Endothelial cell of umbilical vein (primary cell): ENCODE measurements around the gene RPS16. TPM values are rescaled to one million over a fixed set of nuclear protein-coding genes. Genes with fewer than 3 reads are reported as not detected.

ENCODE experiments used
- BruUV-seq: library from RNA; stranded (reverse); fragments of 400-500 nt; replicated peaks from 2 replicates; lab custom pipeline; 2021; lab: Mats Ljungman, UMichigan
- CTCF ChIA-PET: fragments of 300-600, 350-600 bp; sonication (Branson Sonifier 250); formaldehyde crosslinking; loops from one replicate; lab custom pipeline; 2021; ENCODE audit warnings: antibody characterized with exemption, inconsistent platforms; lab: Charles Lee
- POLR2A ChIA-PET: fragments of 300-600, 350-600 bp; sonication (Branson Sonifier 250); formaldehyde crosslinking; loops from one replicate; lab custom pipeline; 2021; ENCODE audit warnings: antibody characterized with exemption, inconsistent platforms; lab: Charles Lee
- DNase-seq: peaks from one replicate; pipeline ENCODE4 v3.0.0-alpha.2; 2011; ENCODE audit warnings: low read depth, low spot score
- FAIRE-seq: peaks from 2 replicates; lab custom pipeline; 2011; peaks lifted over from hg19 to GRCh38; lab: Jason Lieb, UNC
- H2AFZ ChIP-seq: 2 replicates; pipeline ENCODE4 v1.6.0; 2012; ENCODE audit warnings: low read depth, low read length, control low read depth, inconsistent platforms
- H3K27ac ChIP-seq: 2 replicates; pipeline ENCODE4 v1.5.1; 2011; ENCODE audit warnings: low read depth, mild to moderate bottlenecking, control low read depth, low read length, moderate library complexity; ENCODE audit not compliant: insufficient read depth
- H3K27me3 ChIP-seq, 2 experiments: 2 replicates each; pipeline versions ENCODE4 v1.6.0 to v1.6.1; 2011; ENCODE audit warnings: low read length in 2 of 2, mixed read lengths in 1 of 2; ENCODE audit not compliant: control insufficient read depth in 2 of 2, insufficient read depth in 2 of 2
- H3K36me3 ChIP-seq, 2 experiments: 2 replicates in 1 of 2; 3 replicates in 1 of 2; pipeline ENCODE4 v1.5.1; 2011; ENCODE audit warnings: low read length in 2 of 2, mild to moderate bottlenecking in 1 of 2, moderate library complexity in 1 of 2; ENCODE audit not compliant: control insufficient read depth in 2 of 2, insufficient read depth in 2 of 2; ENCODE audit errors: extremely low read depth in 1 of 2
- H3K4me1 ChIP-seq: 3 replicates; pipeline ENCODE4 v1.5.1; 2011; ENCODE audit warnings: mild to moderate bottlenecking, low read length; ENCODE audit not compliant: control insufficient read depth, insufficient read depth; ENCODE audit errors: extremely low read depth
- H3K4me2 ChIP-seq: 2 replicates; pipeline ENCODE4 v1.6.1; 2011; ENCODE audit warnings: low read length, control low read depth, mixed read lengths; ENCODE audit not compliant: insufficient read depth
- H3K4me3 ChIP-seq, 3 experiments: fragments of 200-600 bp in 1 of 3; sonication (generic), shearing (Covaris generic) in 1 of 3; replicated peaks in 1 of 3; 2 replicates each; pipeline ENCODE4 v1.5.1; 2011 to 2016; ENCODE audit warnings: control low read depth in 3 of 3, low read length in 3 of 3, mild to moderate bottlenecking in 2 of 3, inconsistent platforms in 1 of 3, low read depth in 1 of 3, moderate library complexity in 1 of 3; ENCODE audit not compliant: insufficient read depth in 1 of 3
- H3K79me2 ChIP-seq: 2 replicates; pipeline ENCODE4 v1.6.0; 2012; ENCODE audit warnings: low read length, inconsistent platforms; ENCODE audit not compliant: control insufficient read depth, insufficient read depth
- H3K9ac ChIP-seq: replicated peaks from 2 replicates; pipeline ENCODE3; 2011; ENCODE audit warnings: low read length, control low read depth; ENCODE audit not compliant: insufficient read depth; ENCODE audit errors: extremely low read depth
- H3K9me1 ChIP-seq: replicated peaks from 3 replicates; pipeline ENCODE4 v1.6.0; 2011; ENCODE audit warnings: mild to moderate bottlenecking, low read length; ENCODE audit not compliant: control insufficient read depth, insufficient read depth; ENCODE audit errors: extremely low read depth
- H3K9me3 ChIP-seq: replicated peaks from 2 replicates; pipeline ENCODE4 v1.5.1; 2012; ENCODE audit warnings: low read length, inconsistent platforms; ENCODE audit not compliant: control insufficient read depth, insufficient read depth
- H4K20me1 ChIP-seq: replicated peaks from 2 replicates; pipeline ENCODE3; 2011; ENCODE audit warnings: mild to moderate bottlenecking, low read length; ENCODE audit not compliant: control insufficient read depth, insufficient read depth; ENCODE audit errors: extremely low read depth
- EZH2 ChIP-seq: IDR thresholded peaks from 2 replicates; pipeline ENCODE4 v1.6.1; 2012; ENCODE audit warnings: borderline replicate concordance, low read depth, mild to moderate bottlenecking, moderate library complexity, low read length, inconsistent platforms; ENCODE audit not compliant: severe bottlenecking
- FOS ChIP-seq: IDR thresholded peaks from 2 replicates; pipeline ENCODE4 v1.6.1; 2011; ENCODE audit warnings: mild to moderate bottlenecking, low read length, moderate library complexity, borderline replicate concordance; ENCODE audit not compliant: insufficient read depth
- GATA2 ChIP-seq: IDR thresholded peaks from 2 replicates; pipeline ENCODE4 v1.7.0; 2011; ENCODE audit warnings: low read depth, mild to moderate bottlenecking, moderate library complexity, mixed read lengths, low read length; ENCODE audit not compliant: insufficient read length, insufficient read depth
- JUN ChIP-seq: IDR thresholded peaks from 2 replicates; pipeline ENCODE4 v1.6.1; 2011; ENCODE audit warnings: borderline replicate concordance, low read depth; ENCODE audit not compliant: insufficient read length, insufficient read depth
- MAX ChIP-seq: IDR thresholded peaks from 2 replicates; pipeline ENCODE4 v1.6.1; 2011; ENCODE audit not compliant: insufficient read depth, insufficient read length
- POLR2A ChIP-seq: IDR thresholded peaks from 2 replicates; pipeline ENCODE4 v1.6.1; 2012; ENCODE audit warnings: low read depth, mild to moderate bottlenecking, control low read depth, low read length
- dilution Hi-C: fragments of 300-500 bp; cut with MboI; formaldehyde crosslinking; loops from one replicate; pipeline ENCODE4 v1.15.0; 2019; ENCODE audit warnings: low sequenced_read_pairs; ENCODE audit not compliant: extremely low pct_ligation_motif_present
- intact Hi-C: fragments of 100-400 bp; cut with micrococcal nuclease; formaldehyde crosslinking; loops from one replicate; pipeline ENCODE4 v1.10.0; 2022
- polyA plus RNA-seq, 4 experiments: library from polyadenylated mRNA; depleted of rRNA in 3 of 4; stranded (reverse) in 3 of 4; unstranded in 1 of 4; fragments of >200 nt; gene quantifications; 2 replicates each; pipeline versions ENCODE4 v1.2.1 to v1.2.3, GENCODE V29; 2011 to 2012; ENCODE audit warnings: missing spikeins in 1 of 4
- total RNA-seq: library from RNA; stranded (reverse); gene quantifications from 2 replicates; pipeline ENCODE4 v1.2.3, GENCODE V29; 2021
- TF ChIP-seq, protein P1 (sequence below), 2 donors: IDR thresholded peaks; 1 replicate in 1 of 2; 2 replicates in 1 of 2; pipeline ENCODE4 v1.5.1; 2011; ENCODE audit warnings: low read length in 2 of 2, mild to moderate bottlenecking in 2 of 2, moderate library complexity in 2 of 2, control low read depth in 1 of 2, inconsistent platforms in 1 of 2, low read depth in 1 of 2; ENCODE audit not compliant: insufficient read depth in 1 of 2; ENCODE audit errors: extremely low read depth in 1 of 2

The RPS16 gene
- total and polyA plus RNA-seq, 2 donors (not counting 3 experiments of a cell fraction or from before 2014, with no cell fraction given) = 1,768 to 5,244 TPM

DNA sequence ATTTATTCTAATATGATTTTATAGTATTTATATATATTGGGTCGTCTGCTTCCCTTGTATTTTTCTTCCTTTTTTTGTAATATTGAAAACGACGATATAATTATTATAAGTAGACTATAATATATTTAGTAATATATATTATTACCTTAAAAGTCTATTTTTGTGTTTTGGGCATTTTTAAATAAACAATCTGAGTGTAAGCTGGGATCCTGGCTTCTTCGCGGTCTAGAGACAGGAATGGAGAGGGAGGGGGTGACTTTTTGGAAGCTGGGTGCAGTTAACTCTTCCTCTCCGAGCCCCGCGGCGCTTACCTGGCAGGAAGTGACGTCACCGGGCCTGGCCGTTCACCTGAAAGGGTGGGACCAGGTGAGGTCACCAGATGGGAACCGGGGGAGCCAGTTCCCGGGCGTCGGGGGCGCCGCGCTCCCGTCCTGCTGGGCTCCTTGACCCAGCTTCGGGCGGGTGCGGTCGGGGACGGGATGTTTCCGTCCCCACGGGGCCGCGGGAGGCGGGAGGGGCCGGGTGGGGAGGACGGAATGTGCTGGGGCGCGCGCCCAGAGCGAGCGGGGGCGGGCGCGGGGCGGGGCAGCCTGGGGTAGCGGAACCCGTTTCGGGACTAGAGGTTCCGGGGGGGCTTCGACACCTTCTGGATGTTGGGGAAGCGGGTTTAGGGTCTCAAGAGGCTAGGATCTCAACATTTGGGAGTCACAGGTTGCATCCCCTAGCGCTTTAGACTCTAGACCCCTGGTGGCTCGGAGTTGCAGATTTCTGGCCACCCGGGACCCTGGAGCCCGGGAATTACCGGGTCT lies 26.3 kb downstream of the RPS16 start:
- TF ChIP-seq, protein P1, sequence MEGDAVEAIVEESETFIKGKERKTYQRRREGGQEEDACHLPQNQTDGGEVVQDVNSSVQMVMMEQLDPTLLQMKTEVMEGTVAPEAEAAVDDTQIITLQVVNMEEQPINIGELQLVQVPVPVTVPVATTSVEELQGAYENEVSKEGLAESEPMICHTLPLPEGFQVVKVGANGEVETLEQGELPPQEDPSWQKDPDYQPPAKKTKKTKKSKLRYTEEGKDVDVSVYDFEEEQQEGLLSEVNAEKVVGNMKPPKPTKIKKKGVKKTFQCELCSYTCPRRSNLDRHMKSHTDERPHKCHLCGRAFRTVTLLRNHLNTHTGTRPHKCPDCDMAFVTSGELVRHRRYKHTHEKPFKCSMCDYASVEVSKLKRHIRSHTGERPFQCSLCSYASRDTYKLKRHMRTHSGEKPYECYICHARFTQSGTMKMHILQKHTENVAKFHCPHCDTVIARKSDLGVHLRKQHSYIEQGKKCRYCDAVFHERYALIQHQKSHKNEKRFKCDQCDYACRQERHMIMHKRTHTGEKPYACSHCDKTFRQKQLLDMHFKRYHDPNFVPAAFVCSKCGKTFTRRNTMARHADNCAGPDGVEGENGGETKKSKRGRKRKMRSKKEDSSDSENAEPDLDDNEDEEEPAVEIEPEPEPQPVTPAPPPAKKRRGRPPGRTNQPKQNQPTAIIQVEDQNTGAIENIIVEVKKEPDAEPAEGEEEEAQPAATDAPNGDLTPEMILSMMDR (IDR thresholded peaks at IDR 0.05; ENCODE audit: extremely low read depth in 1 of 2, insufficient read depth in 1 of 2, low read depth in 1 of 2, low read length in 2 of 2) = peak in 1 of 2 donors; percentile 11
- TF ChIP-seq POLR2A = peak; percentile 66
- TF ChIP-seq MAX = no peak
- no peak for TF ChIP-seq GATA2
- no peak for TF ChIP-seq EZH2
- TF ChIP-seq JUN = peak; percentile 29
- TF ChIP-seq FOS = peak; percentile 18
- BruUV-seq = TSS peak; percentile 44
- ChIA-PET POLR2A (interaction anchor here (1.0 kb wide), 1 partner anchor 26 kb away, joined by 3 read pairs; the partner anchor contains the start of gene RPS16), CTCF (interaction anchor here (2.3 to 5.0 kb wide), 2 partner anchors 12 to 18 kb away, joined by 6 to 42 read pairs; partner anchors contain the start of genes MED29 and PAF1)
- DNase-seq (peak; percentile 55), FAIRE-seq (peak; percentile 47)
- Histone ChIP-seq H3K4me1 (peaks cover 41% of the 10 kb centered on the region), H3K27me3 (no peaks in the 10 kb centered on the region), H4K20me1 (no peaks in the 10 kb centered on the region), H3K9me3 (no peaks in the 10 kb centered on the region), H3K4me3 (peak overlapping the region; percentile 34 to 52 (median 38)), H3K9ac (peak overlapping the region; percentile 80), H2AFZ (peak overlapping the region; percentile 29), H3K9me1 (no peaks in the 10 kb centered on the region), H3K27ac (peak overlapping the region; percentile 83), H3K4me2 (peak overlapping the region; percentile 82), H3K79me2 (peaks cover 28% of the 10 kb centered on the region), H3K36me3 (no peaks in the 10 kb centered on the region)
- intact Hi-C loops = no loop called here
- dilution Hi-C loops = no loop called here
